ENCODE measurements around the gene GGCT. TPM values are rescaled to one million over a fixed set of nuclear protein-coding genes. Genes with fewer than 3 reads are reported as not detected.

The GGCT gene
- total RNA-seq, 4 donors from 2014 or later = 24.1 to 47.0 (median 30.1) TPM

DNA sequence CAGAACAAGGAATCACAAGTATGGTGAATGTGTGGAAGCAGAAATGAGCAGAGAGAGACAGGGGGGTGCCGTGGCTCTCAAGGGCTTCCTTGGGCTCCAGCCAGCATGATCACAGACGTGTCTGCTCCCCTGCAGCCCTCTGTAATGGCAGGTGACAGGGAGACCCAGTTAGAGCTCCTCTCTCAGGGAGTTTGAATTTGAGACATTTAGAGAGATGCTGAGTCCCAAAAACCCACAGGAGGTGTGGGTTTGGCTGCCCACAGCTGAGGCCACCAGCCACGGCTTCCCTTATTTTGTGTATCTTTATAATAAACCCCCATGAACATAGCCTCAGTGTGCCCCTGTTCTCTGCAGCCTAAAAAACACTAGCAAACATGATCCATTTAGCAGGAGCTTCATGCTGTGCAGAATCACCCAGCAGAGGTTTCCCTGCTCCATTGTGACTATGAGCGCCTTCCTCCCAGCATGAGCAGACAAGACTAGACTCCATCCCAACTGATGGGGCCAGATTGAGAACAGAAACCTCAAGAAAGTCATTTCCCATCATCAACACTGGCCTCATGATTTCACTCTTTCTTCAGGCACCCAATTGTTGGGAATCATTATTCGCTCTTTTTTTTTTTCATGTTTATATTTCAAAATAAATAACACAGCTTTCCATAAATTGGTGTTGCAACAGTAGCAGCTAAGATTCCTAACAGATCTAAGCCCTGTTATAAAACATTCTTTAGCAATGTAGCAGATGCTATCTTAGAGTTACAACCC lies 39.4 kb downstream of the GGCT start:
- Histone ChIP-seq H3K36me3 (no peaks in the 10 kb centered on the region), H3K4me3 (replicated peaks in 1 of 3) (no peak overlapping the region), H3K27ac (peak overlapping the region in 2 of 3 donors; percentile 39 to 42), H3K9me3 (no peaks in the 10 kb centered on the region), H3K4me1 (peaks cover 40 to 77% of the 10 kb centered on the region in 2 donors), H3K27me3 (no peaks in the 10 kb centered on the region)
- intact Hi-C loops (cut with DNase I) = no loop called here
- WGBS, 2 donors = 69 to 78% methylated on average over 5 of the region's 5 CpGs
- no peak for TF ChIP-seq POLR2A (IDR thresholded peaks at IDR 0.05)
- TF ChIP-seq, protein P1, sequence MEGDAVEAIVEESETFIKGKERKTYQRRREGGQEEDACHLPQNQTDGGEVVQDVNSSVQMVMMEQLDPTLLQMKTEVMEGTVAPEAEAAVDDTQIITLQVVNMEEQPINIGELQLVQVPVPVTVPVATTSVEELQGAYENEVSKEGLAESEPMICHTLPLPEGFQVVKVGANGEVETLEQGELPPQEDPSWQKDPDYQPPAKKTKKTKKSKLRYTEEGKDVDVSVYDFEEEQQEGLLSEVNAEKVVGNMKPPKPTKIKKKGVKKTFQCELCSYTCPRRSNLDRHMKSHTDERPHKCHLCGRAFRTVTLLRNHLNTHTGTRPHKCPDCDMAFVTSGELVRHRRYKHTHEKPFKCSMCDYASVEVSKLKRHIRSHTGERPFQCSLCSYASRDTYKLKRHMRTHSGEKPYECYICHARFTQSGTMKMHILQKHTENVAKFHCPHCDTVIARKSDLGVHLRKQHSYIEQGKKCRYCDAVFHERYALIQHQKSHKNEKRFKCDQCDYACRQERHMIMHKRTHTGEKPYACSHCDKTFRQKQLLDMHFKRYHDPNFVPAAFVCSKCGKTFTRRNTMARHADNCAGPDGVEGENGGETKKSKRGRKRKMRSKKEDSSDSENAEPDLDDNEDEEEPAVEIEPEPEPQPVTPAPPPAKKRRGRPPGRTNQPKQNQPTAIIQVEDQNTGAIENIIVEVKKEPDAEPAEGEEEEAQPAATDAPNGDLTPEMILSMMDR (IDR thresholded peaks at IDR 0.05) = no peak
- no peak for DNase-seq

DNA sequence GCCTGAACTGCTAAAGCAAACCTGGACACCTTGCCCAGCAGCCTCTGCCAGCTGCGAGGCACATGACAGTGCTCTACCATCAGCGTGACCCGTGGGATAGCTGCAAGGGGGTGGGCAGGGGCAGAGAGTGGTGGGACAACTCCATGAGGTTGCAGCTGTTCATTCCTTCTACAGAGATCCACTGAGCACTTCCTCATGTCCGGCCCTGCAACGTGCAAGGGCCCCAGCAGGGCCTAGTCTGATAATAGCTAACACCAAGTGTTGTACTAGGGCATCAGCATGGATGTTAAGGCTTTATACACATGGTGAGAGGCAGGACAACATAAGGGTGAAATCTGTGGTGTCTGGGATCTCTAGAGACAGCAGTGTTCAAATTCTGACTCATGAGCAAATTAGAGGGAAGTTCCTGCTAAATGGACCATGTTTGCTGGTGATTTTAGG lies 40.4 kb downstream of the GGCT start:
- no peak overlapping the region for H3K4me3 ChIP-seq (replicated peaks in 1 of 3)
- TF ChIP-seq POLR2A (IDR thresholded peaks at IDR 0.05) = no peak
- TF ChIP-seq, protein P1 (IDR thresholded peaks at IDR 0.05) = no peak
- H3K27me3 ChIP-seq = no peaks in the 10 kb centered on the region
- H3K4me1 ChIP-seq = peaks cover 33 to 75% of the 10 kb centered on the region in 2 donors
- peak; percentile 40 to 74 for DNase-seq
- no peaks in the 10 kb centered on the region for H3K36me3 ChIP-seq
- intact Hi-C loops (cut with DNase I) = no loop called here
- H3K27ac ChIP-seq = peak overlapping the region; percentile 12 to 42 (median 39)
- no peaks in the 10 kb centered on the region for H3K9me3 ChIP-seq
- WGBS, 2 donors = 60 to 66% methylated on average over 5 of the region's 5 CpGs

- intact Hi-C loops (cut with DNase I) = no loop called here
- no peak for TF ChIP-seq POLR2A (IDR thresholded peaks at IDR 0.05)
- TF ChIP-seq, protein P1 (IDR thresholded peaks at IDR 0.05) = no peak
- DNase-seq = no peak
- Histone ChIP-seq H3K27ac (peak overlapping the region in 2 of 3 donors; percentile 39 to 42), H3K36me3 (no peaks in the 10 kb centered on the region), H3K27me3 (no peaks in the 10 kb centered on the region), H3K4me1 (peaks cover 28 to 75% of the 10 kb centered on the region in 2 donors), H3K4me3 (replicated peaks in 1 of 3) (no peak overlapping the region), H3K9me3 (no peaks in the 10 kb centered on the region)
- WGBS, 2 donors = 67 to 72% methylated on average over 6 of the region's 6 CpGs
These were observed 41.1 kb downstream of the GGCT start for GRCh38 chr7:30463405-30464145.

- intact Hi-C loops (cut with DNase I) = no loop called here
- TF ChIP-seq, protein P1 (IDR thresholded peaks at IDR 0.05) = no peak
- TF ChIP-seq POLR2A (IDR thresholded peaks at IDR 0.05) = no peak
- DNase-seq = no peak
- Histone ChIP-seq H3K4me3 (replicated peaks in 1 of 3) (no peak overlapping the region), H3K27ac (no peak overlapping the region), H3K27me3 (no peaks in the 10 kb centered on the region), H3K9me3 (no peaks in the 10 kb centered on the region), H3K36me3 (peaks cover 3% of the 10 kb centered on the region in 2 donors), H3K4me1 (peaks cover 32 to 72% of the 10 kb centered on the region in 2 donors)
- WGBS, 2 donors = 94 to 95% methylated on average over 1 of the region's 1 CpG
These were observed 42.5 kb downstream of the GGCT start for GRCh38 chr7:30462179-30462578.

DNA sequence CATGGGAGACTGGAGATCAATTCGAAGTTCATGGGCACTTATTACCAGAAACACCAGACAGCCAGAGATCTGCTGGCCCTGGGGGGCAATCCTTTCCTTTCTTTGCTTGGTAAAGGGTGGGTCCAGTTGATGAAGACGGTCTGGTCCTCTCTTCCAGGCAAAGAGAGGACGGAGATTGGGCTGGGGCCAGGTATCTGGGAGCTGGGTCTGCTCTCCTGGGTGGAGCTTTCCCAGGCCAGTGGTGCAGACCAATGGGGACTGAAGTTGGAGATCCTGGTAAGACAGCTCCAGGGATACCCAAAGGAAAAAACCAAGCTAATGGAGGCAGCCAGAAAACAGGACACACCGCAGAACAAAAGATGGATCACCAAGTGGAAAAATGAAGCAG lies 44.4 kb downstream of the GGCT start:
- Histone ChIP-seq H3K4me3 (replicated peaks in 1 of 3) (no peak overlapping the region), H3K4me1 (peaks cover 32 to 54% of the 10 kb centered on the region in 2 donors), H3K9me3 (no peaks in the 10 kb centered on the region), H3K36me3 (peaks cover 11 to 21% of the 10 kb centered on the region in 2 donors), H3K27me3 (no peaks in the 10 kb centered on the region), H3K27ac (peak overlapping the region in 2 of 3 donors; percentile 39 to 52)
- 83 to 90% methylated on average over 4 of the region's 4 CpGs for WGBS, 2 donors
- TF ChIP-seq, protein P1 (IDR thresholded peaks at IDR 0.05) = no peak
- no peak for TF ChIP-seq POLR2A (IDR thresholded peaks at IDR 0.05)
- DNase-seq = no peak
- intact Hi-C loops (cut with DNase I) = no loop called here
